GM12878 (cell line): Measurements from ENCODE around the gene SORBS1. TPM values are rescaled to one million over a fixed set of nuclear protein-coding genes. Genes with fewer than 3 reads are reported as not detected.

Source experiments
- ATAC-seq: fragments of 200-7000 bp; cut with Tn5 transposase; 3 replicates; pipeline ENCODE4 v1.9.1; 2020; ENCODE audit warnings: mild to moderate bottlenecking, moderate library complexity
- BruUV-seq: library from RNA; stranded (reverse); fragments of 400-500 nt; replicated peaks from 2 replicates; lab custom pipeline; 2021; lab: Mats Ljungman, UMichigan
- CTCF ChIA-PET: fragments of 300-600 bp; sonication (Branson Sonifier 250); formaldehyde crosslinking; extraction: SDS; loops from one replicate; lab custom pipeline; 2021; ENCODE audit warnings: inconsistent platforms; lab: Yijun Ruan, JAX
- POLR2A ChIA-PET: fragments of 350-600 bp; formaldehyde crosslinking; extraction: SDS; loops from one replicate; lab custom pipeline; 2021; ENCODE audit warnings: inconsistent platforms; lab: Charles Lee
- RAD21 ChIA-PET: fragments of 300-600 bp; sonication (Branson Sonifier 250); formaldehyde crosslinking; loops from one replicate; lab custom pipeline; 2023; ENCODE audit warnings: antibody characterized with exemption; ENCODE audit not compliant: unreplicated experiment; lab: Charles Lee
- SMC1A ChIA-PET: fragments of 300-600 bp; sonication (Branson Sonifier 250); formaldehyde crosslinking; loops from one replicate; lab custom pipeline; 2023; ENCODE audit not compliant: unreplicated experiment, uncharacterized antibody; lab: Charles Lee
- DNase-seq: peaks from one replicate; pipeline ENCODE4 v3.0.0-alpha.2; 2011; ENCODE audit warnings: low read depth, low spot score
- FAIRE-seq: peaks from 3 replicates; lab custom pipeline; 2011; peaks lifted over from hg19 to GRCh38; lab: Jason Lieb, UNC
- H2AFZ ChIP-seq: 2 replicates; pipeline ENCODE4 v1.6.0; 2011; ENCODE audit warnings: low read depth, low read length, control low read depth; ENCODE audit not compliant: control insufficient read depth
- H3K27ac ChIP-seq: 2 replicates; pipeline ENCODE4 v1.5.1; 2011; ENCODE audit warnings: control low read depth; ENCODE audit not compliant: control insufficient read depth, insufficient read depth
- H3K27me3 ChIP-seq, 2 experiments: replicated peaks in 1 of 2; 2 replicates each; pipeline versions ENCODE4 v1.6.0 to v1.6.1; 2011; ENCODE audit warnings: low read length in 1 of 2; ENCODE audit not compliant: control insufficient read depth in 2 of 2, insufficient read depth in 2 of 2
- H3K36me3 ChIP-seq, 2 experiments: 2 replicates each; pipeline ENCODE4 v1.5.1; 2011; ENCODE audit warnings: low read length in 1 of 2; ENCODE audit not compliant: control insufficient read depth in 2 of 2, insufficient read depth in 2 of 2
- H3K4me1 ChIP-seq: 2 replicates; pipeline ENCODE4 v1.6.1; 2011; ENCODE audit warnings: mild to moderate bottlenecking, low read length, moderate library complexity, mixed read lengths; ENCODE audit not compliant: control insufficient read depth, insufficient read depth
- H3K4me2 ChIP-seq: 2 replicates; pipeline ENCODE4 v1.6.0; 2011; ENCODE audit warnings: control low read depth; ENCODE audit not compliant: control insufficient read depth, insufficient read depth
- H3K4me3 ChIP-seq: fragments of 200-600 bp; sonication (generic); 2 replicates; pipeline ENCODE4 v1.5.1; 2016
- H3K79me2 ChIP-seq: 2 replicates; pipeline ENCODE4 v1.6.0; 2011; ENCODE audit warnings: low read length; ENCODE audit not compliant: control insufficient read depth, insufficient read depth
- H3K9ac ChIP-seq: 2 replicates; pipeline ENCODE4 v1.8.0; 2011; ENCODE audit warnings: low read length, control low read depth, mixed read lengths; ENCODE audit not compliant: control insufficient read depth, insufficient read depth
- H3K9me3 ChIP-seq: replicated peaks from 3 replicates; pipeline ENCODE4 v1.5.1; 2011; ENCODE audit warnings: mild to moderate bottlenecking, low read length; ENCODE audit not compliant: control insufficient read depth, insufficient read depth
- H4K20me1 ChIP-seq: 2 replicates; pipeline ENCODE4 v1.6.0; 2011; ENCODE audit not compliant: control insufficient read depth, insufficient read depth
- ATF7 ChIP-seq: fragments of 450-650 bp; IDR thresholded peaks from 2 replicates; pipeline ENCODE4 v1.6.1; 2016; ENCODE audit warnings: low read depth, mild to moderate bottlenecking
- GATAD2B ChIP-seq: fragments of 450-650 bp; conservative IDR thresholded peaks from 2 replicates; pipeline ENCODE4 v1.6.1; 2017; ENCODE audit warnings: low read depth, mild to moderate bottlenecking, moderate library complexity
- NFYB ChIP-seq: IDR thresholded peaks from 2 replicates; pipeline ENCODE4 v1.6.1; 2011; ENCODE audit warnings: low read depth, mild to moderate bottlenecking, low read length, improper control_type of control experiment, moderate library complexity; ENCODE audit not compliant: insufficient read depth
- RCOR1 ChIP-seq: conservative IDR thresholded peaks from 2 replicates; pipeline ENCODE4 v1.6.1; 2012; ENCODE audit warnings: low read depth, low read length, improper control_type of control experiment
- ZNF274 ChIP-seq: IDR thresholded peaks from one replicate; pipeline ENCODE4 v1.8.0; 2011; ENCODE audit not compliant: insufficient read length, insufficient read depth
- ZZZ3 ChIP-seq: IDR thresholded peaks from 2 replicates; pipeline ENCODE4 v1.6.1; 2011; ENCODE audit warnings: low read depth; ENCODE audit not compliant: control insufficient read depth, insufficient read length
- WGBS: methylation state at CpG from one replicate; pipeline ENCODE4 v1.1.6; 2016; ENCODE audit warnings: low lambda C conversion rate; ENCODE audit not compliant: insufficient replicate concordance, insufficient coverage; ENCODE audit errors: missing lambda C conversion rate; 5-methylcytosine and 5-hydroxymethylcytosine counted together
- in situ Hi-C: fragments of 300-500 bp; cut with MboI; formaldehyde crosslinking; loops from 9 replicates; pipeline ENCODE4 v1.14.3; 2018; ENCODE audit warnings: mixed read lengths
- intact Hi-C: fragments of 100-400 bp; cut with micrococcal nuclease; formaldehyde crosslinking; loops from one replicate; pipeline ENCODE4 v1.14.2; 2022; ENCODE audit not compliant: unreplicated experiment
- polyA plus RNA-seq, 11 experiments: library from polyadenylated mRNA; depleted of rRNA in 4 of 11; unstranded in 6 of 11; stranded (reverse) in 5 of 11; fragments of >200 nt; fragmentation: Nextera tagmentation in 4 of 11; fragmentation: Illumina TruSeq in 1 of 11; extraction: Ambion mirVana in 4 of 11; extraction: Trizol in 1 of 11; gene quantifications; 1 replicate in 1 of 11; 2 replicates in 10 of 11; pipeline versions ENCODE4 v1.2.1 to v1.2.3, GENCODE V29; 2011 to 2016; ENCODE audit warnings: inconsistent platforms in 2 of 11, missing spikeins in 2 of 11, low read depth in 1 of 11
- total RNA-seq, 4 experiments: library from RNA; depleted of rRNA in 3 of 4; stranded (reverse); fragments of >200 nt in 3 of 4; fragmentation: Illumina TruSeq in 1 of 4; extraction: Trizol in 1 of 4; gene quantifications; 2 replicates each; pipeline versions ENCODE4 v1.2.1 to v1.2.3, GENCODE V29; 2013 to 2021
- TF ChIP-seq, protein P1 (sequence below): fragments of 450-650 bp; formaldehyde crosslinking; IDR thresholded peaks from 2 replicates; pipeline ENCODE4 v1.5.0; 2022; ENCODE audit warnings: mild to moderate bottlenecking, missing genetic modification characterization
- TF ChIP-seq, protein P2 (sequence below): fragments of 450-650 bp; formaldehyde crosslinking; IDR thresholded peaks from 2 replicates; pipeline ENCODE4 v1.4.0; 2020; ENCODE audit warnings: mild to moderate bottlenecking, moderate library complexity
- TF ChIP-seq, protein P3 (sequence below): fragments of 450-650 bp; IDR thresholded peaks from 2 replicates; pipeline ENCODE4 v1.6.1; 2017; ENCODE audit warnings: mild to moderate bottlenecking, moderate library complexity
- TF ChIP-seq, protein P4 (sequence below): fragments of 450-650 bp; IDR thresholded peaks from 2 replicates; pipeline ENCODE4 v1.6.1; 2017; ENCODE audit warnings: borderline replicate concordance

SORBS1 gene
- total and polyA plus RNA-seq, 10 of the 15 experiments (the other 5 are each of a cell fraction or from before 2014, with no cell fraction given) = 0.13 to 0.75 (median 0.39) TPM

DNA sequence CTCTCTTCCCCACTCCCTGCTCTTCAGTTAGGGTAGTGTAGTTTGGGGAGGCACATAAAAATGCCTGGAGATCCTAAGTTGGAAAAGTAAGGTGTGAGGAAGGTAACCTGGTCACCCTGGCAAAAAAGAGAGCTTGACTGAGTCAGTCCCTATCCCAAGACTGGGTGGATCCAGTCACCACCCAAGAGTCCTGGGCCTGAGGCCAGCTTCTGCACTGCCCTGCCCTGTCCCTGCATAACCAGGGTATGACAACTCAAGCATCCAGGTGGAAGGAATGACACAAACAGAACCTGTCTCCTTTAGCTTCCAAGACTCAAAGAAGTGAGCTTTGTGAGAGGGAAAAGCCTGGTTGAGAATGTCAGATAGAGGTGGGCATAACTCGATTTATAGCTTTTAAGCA is 26.9 kb upstream of the SORBS1 start:
- no peaks in the 10 kb centered on the region for H3K4me1 ChIP-seq
- no peaks in the 10 kb centered on the region for H3K79me2 ChIP-seq
- H3K27ac ChIP-seq = no peak overlapping the region
- ChIA-PET POLR2A (no interaction called here), CTCF (interaction anchor here (0.7 to 1.4 kb wide), 3 partner anchors 11 to 1386 kb away, joined by 3 to 4 read pairs (median 4); no protein-coding TSS in a partner anchor), RAD21 (no interaction called here), SMC1A (interaction anchor here (1.4 kb wide), 1 partner anchor 16 kb away, joined by 4 read pairs; no protein-coding TSS in a partner anchor)
- 4% methylated on average over 1 of the region's 1 CpG for WGBS
- DNase-seq (no peak), FAIRE-seq (no peak), ATAC-seq (no peak)
- H4K20me1 ChIP-seq = no peaks in the 10 kb centered on the region
- H3K9me3 ChIP-seq = no peaks in the 10 kb centered on the region
- intact Hi-C loops (no loop called here), in situ Hi-C loops (no loop called here)
- peaks cover 0 to 2% of the 10 kb centered on the region in 2 experiments; a peak in 2 of 4 replicates for H3K27me3 ChIP-seq
- BruUV-seq = no TSS peak
- H3K36me3 ChIP-seq = no peaks in the 10 kb centered on the region
- no peak overlapping the region for H3K4me3 ChIP-seq
- no peak overlapping the region for H3K4me2 ChIP-seq
- no peak overlapping the region for H2AFZ ChIP-seq
- TF ChIP-seq, protein P1, sequence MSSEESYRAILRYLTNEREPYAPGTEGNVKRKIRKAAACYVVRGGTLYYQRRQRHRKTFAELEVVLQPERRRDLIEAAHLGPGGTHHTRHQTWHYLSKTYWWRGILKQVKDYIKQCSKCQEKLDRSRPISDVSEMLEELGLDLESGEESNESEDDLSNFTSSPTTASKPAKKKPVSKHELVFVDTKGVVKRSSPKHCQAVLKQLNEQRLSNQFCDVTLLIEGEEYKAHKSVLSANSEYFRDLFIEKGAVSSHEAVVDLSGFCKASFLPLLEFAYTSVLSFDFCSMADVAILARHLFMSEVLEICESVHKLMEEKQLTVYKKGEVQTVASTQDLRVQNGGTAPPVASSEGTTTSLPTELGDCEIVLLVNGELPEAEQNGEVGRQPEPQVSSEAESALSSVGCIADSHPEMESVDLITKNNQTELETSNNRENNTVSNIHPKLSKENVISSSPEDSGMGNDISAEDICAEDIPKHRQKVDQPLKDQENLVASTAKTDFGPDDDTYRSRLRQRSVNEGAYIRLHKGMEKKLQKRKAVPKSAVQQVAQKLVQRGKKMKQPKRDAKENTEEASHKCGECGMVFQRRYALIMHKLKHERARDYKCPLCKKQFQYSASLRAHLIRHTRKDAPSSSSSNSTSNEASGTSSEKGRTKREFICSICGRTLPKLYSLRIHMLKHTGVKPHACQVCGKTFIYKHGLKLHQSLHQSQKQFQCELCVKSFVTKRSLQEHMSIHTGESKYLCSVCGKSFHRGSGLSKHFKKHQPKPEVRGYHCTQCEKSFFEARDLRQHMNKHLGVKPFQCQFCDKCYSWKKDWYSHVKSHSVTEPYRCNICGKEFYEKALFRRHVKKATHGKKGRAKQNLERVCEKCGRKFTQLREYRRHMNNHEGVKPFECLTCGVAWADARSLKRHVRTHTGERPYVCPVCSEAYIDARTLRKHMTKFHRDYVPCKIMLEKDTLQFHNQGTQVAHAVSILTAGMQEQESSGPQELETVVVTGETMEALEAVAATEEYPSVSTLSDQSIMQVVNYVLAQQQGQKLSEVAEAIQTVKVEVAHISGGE (CRISPR knock-in tag) = no peak
- TF ChIP-seq NFYB = no peak
- no peak for TF ChIP-seq ATF7
- TF ChIP-seq, protein P2, sequence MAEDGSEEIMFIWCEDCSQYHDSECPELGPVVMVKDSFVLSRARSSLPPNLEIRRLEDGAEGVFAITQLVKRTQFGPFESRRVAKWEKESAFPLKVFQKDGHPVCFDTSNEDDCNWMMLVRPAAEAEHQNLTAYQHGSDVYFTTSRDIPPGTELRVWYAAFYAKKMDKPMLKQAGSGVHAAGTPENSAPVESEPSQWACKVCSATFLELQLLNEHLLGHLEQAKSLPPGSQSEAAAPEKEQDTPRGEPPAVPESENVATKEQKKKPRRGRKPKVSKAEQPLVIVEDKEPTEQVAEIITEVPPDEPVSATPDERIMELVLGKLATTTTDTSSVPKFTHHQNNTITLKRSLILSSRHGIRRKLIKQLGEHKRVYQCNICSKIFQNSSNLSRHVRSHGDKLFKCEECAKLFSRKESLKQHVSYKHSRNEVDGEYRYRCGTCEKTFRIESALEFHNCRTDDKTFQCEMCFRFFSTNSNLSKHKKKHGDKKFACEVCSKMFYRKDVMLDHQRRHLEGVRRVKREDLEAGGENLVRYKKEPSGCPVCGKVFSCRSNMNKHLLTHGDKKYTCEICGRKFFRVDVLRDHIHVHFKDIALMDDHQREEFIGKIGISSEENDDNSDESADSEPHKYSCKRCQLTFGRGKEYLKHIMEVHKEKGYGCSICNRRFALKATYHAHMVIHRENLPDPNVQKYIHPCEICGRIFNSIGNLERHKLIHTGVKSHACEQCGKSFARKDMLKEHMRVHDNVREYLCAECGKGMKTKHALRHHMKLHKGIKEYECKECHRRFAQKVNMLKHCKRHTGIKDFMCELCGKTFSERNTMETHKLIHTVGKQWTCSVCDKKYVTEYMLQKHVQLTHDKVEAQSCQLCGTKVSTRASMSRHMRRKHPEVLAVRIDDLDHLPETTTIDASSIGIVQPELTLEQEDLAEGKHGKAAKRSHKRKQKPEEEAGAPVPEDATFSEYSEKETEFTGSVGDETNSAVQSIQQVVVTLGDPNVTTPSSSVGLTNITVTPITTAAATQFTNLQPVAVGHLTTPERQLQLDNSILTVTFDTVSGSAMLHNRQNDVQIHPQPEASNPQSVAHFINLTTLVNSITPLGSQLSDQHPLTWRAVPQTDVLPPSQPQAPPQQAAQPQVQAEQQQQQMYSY = no peak
- no peak for TF ChIP-seq RCOR1
- TF ChIP-seq, protein P3, sequence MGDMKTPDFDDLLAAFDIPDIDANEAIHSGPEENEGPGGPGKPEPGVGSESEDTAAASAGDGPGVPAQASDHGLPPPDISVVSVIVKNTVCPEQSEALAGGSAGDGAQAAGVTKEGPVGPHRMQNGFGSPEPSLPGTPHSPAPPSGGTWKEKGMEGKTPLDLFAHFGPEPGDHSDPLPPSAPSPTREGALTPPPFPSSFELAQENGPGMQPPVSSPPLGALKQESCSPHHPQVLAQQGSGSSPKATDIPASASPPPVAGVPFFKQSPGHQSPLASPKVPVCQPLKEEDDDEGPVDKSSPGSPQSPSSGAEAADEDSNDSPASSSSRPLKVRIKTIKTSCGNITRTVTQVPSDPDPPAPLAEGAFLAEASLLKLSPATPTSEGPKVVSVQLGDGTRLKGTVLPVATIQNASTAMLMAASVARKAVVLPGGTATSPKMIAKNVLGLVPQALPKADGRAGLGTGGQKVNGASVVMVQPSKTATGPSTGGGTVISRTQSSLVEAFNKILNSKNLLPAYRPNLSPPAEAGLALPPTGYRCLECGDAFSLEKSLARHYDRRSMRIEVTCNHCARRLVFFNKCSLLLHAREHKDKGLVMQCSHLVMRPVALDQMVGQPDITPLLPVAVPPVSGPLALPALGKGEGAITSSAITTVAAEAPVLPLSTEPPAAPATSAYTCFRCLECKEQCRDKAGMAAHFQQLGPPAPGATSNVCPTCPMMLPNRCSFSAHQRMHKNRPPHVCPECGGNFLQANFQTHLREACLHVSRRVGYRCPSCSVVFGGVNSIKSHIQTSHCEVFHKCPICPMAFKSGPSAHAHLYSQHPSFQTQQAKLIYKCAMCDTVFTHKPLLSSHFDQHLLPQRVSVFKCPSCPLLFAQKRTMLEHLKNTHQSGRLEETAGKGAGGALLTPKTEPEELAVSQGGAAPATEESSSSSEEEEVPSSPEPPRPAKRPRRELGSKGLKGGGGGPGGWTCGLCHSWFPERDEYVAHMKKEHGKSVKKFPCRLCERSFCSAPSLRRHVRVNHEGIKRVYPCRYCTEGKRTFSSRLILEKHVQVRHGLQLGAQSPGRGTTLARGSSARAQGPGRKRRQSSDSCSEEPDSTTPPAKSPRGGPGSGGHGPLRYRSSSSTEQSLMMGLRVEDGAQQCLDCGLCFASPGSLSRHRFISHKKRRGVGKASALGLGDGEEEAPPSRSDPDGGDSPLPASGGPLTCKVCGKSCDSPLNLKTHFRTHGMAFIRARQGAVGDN = no peak
- no peak for TF ChIP-seq ZNF274
- TF ChIP-seq, protein P4, sequence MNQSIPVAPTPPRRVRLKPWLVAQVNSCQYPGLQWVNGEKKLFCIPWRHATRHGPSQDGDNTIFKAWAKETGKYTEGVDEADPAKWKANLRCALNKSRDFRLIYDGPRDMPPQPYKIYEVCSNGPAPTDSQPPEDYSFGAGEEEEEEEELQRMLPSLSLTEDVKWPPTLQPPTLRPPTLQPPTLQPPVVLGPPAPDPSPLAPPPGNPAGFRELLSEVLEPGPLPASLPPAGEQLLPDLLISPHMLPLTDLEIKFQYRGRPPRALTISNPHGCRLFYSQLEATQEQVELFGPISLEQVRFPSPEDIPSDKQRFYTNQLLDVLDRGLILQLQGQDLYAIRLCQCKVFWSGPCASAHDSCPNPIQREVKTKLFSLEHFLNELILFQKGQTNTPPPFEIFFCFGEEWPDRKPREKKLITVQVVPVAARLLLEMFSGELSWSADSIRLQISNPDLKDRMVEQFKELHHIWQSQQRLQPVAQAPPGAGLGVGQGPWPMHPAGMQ = no peak
- TF ChIP-seq GATAD2B = no peak
- TF ChIP-seq ZZZ3 = no peak
- H3K9ac ChIP-seq = no peak overlapping the region
